ENCODE results near the gene RNPS1.
A peak's percentile ranks its signal among the peaks of the same experiment; 100 is the strongest.
"Not testable (repeated sequence)": the region's sequence is repeated elsewhere in the genome, so short reads cannot be mapped to it uniquely, and the experiment has no call there.

RNPS1 gene

GRCh38 chr16:2253293-2253692, 14.6 kb downstream of the RNPS1 start:
- no peak for DNase-seq

- DNase-seq: no peak
Measured at GRCh38 chr16:2252806-2253148, 15.1 kb downstream of the RNPS1 start.

- peak; percentile 96 for DNase-seq
Measured at GRCh38 chr16:2251296-2252111, 16.4 kb downstream of the RNPS1 start, which contains the start of gene ECI1. TSS of gene ECI1 (minus strand) at chr16:2251587. CDS start at chr16:2251566, 21 bp downstream.

- no peak for DNase-seq
Measured at GRCh38 chr16:2250652-2251295, 17.2 kb downstream of the RNPS1 start.

- DNase-seq: no peak
Measured at GRCh38 chr16:2246301-2246885, 21.5 kb downstream of the RNPS1 start.

DNA sequence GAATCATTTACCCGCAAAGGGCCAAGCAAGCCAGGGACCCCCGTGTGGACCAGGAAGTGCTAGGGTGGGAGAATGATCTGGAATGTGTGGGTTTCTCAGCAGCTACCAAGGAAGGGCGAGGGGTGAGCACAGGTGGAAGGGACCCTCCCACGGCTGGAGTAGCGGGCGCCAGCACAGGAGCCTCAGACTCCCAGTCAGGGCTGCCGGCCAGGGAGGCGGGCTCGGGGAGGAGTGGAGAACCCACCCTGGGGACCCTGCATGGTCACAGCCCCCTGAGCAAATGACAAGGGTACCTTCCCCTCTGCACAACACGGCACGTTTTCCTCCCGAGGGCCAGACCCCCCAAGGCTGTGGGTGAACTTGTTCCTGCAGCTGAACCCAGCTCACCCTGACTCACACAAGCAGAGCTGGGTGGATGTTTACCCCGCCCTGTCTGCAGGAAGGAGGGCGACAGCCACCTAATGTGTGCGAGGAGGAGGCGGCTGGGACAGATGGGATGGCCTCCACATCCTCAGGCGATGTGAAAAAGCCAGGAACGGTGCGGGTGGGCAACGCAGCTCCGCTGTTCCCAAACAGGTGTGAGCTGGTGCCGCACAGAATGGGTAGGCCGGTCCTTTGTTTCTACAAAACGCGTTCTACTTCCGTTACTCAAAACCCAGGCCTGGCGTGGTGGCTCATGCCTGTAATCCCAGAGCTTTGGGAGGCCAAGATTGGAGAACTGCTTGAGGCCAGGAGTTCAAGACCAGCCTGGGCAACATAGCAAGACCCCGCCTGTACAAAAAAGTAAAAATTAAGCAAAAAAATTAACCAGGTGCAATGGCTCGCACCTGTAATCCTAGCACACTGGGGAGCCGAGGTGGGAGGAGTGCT, 22.8 kb downstream of the RNPS1 start:
- no peak for DNase-seq

GRCh38 chr16:2244301-2244700, 23.6 kb downstream of the RNPS1 start:
- no peak for DNase-seq

DNA sequence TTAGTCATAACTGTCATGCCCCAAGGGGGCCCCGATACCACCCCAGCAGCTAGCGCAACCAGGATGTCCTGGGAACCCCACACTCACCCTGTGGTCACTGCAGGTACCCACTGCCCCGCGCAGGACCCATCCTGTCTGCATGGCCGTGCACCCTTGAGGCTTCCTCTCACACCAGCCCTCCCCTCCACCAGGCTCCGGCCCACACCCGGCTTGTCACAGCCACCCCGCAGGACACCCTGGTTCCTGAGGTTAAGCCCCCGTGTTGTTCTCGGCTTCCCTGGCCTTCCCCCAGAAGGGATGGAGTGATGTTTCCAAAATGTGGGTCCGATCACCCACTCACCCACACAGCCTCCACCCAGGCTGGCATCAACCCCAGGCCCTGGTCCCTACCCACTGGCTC, 24.1 kb downstream of the RNPS1 start:
- DNase-seq: no peak

- DNase-seq: no peak
Measured at GRCh38 chr16:2243031-2243528, 24.8 kb downstream of the RNPS1 start.

GRCh38 chr16:2242598-2242997, 25.3 kb downstream of the RNPS1 start:
- DNase-seq: no peak

- not testable (repeated sequence) for DNase-seq
Measured at GRCh38 chr16:2240331-2240730, 27.6 kb downstream of the RNPS1 start.

DNA sequence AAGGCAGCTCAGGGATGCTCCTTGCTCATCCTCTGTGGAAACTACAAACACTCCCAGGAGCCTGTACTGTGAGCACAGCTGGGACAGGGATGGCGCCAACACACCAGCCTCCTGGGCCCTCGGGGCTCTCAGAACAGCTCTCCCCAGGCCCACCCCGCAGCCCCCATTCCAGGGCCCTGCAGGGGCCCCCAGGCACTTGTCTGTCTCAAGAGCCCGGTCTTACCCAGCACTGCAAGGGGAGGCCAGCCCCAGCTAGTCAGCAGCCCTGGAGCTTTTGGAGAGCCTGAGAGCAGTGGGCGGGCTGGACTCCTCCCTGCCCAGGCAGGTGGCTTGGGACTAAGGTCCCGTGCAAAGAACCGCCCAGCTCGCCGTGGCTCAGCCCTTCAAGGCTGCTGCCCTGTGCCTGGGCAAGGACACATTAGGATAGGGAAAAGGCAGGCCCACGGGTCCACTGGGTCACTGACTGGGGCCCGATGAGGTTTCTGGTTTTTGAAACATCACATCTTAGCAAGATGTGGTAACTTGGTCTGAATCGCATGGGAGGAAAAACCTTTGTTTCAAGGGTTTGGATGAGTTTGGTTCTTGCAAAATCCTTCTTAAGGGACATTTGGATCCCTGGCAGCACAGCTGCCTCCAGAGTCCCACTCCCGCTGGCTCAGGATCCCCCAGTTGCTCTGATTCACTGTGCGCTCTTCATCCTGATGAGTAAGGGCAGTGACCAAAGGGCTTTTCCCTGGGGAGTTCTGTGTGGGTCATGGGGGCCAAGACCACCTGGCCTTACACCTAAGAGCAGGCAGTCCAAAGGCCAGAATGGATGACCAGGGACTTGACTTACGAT, 28.9 kb downstream of the RNPS1 start:
- no peak for DNase-seq

GRCh38 chr16:2238150-2238837, 29.6 kb downstream of the RNPS1 start:
- no peak for DNase-seq

DNA sequence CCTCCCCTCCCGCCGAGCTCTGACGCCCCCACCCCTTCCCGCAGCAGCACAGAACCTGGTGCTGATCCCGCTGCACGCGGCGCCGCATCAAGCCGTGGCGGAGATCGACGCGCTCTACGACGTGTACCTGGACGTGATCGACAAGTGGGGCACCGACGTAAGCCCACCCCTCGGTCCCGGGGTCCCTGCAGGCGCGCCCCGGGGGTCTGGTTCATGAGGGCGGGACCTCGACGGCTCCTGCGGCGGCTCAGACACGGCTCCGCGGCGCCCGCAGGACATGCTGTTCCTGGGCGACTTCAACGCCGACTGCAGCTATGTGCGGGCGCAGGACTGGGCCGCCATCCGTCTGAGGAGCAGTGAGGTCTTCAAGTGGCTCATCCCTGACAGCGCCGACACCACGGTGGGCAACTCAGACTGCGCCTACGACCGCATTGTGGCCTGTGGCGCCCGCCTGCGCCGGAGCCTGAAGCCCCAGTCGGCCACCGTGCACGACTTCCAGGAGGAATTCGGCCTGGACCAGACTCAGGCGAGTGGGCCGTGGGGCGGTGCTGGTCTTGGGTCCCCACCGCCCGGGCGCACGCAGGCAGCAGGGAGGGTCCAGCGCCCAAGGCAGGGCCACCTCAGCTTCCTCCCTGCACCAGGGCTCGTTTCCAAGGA, 30.3 kb downstream of the RNPS1 start:
- DNase-seq: no peak

DNA sequence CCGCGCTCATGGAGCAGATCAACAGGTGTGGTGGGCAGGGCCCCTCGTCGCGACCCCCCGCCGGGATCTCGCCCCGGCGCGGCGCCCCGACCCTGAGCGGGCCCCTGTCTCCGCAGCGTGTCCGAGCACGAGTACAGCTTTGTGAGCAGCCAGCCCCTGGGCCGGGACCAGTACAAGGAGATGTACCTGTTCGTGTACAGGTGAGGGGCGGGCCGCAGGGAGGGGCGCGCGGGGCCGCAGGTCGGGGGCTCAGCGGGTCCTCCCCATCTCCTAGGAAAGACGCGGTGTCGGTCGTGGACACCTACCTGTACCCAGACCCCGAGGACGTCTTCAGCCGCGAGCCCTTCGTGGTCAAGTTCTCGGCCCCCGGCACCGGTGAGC, 30.8 kb downstream of the RNPS1 start:
- DNase-seq: no peak

GRCh38 chr16:2236337-2237101, 31.4 kb downstream of the RNPS1 start, which contains the start of gene DNASE1L2:
TSS of gene DNASE1L2 (plus strand) at chr16:2236444. CDS start at chr16:2236817, 373 bp downstream.
- DNase-seq: no peak

DNA sequence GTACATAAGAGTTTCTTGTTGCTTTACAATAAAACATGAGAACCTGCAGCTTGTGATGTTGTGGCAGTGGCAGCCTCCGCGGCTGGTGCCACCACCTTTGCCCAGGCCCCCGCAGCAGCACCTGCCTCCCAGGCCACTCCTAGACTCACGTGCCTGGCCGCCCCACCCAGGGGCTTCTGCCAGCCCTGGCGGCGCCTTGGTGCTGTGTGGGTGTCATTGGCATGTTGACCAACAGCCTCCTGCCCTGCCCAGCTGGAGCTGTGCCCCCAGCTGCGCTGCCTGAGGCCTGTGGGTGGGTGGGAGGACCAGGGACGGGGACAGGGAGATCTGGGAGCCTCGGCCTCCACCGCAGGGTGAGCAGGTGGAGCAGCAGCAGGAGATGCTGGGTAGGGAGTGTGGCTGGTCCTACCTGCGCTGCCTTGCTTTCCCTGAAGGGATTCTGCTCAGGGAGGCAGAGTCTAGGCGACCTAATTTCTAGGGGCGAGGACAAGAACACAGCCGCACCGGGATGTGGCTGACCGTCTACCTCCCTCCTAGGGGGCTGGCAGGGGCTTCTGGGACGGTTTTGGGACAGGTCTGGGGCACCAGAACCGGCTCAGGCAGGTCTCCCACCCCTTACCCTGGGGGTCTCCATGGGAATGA, 32.1 kb downstream of the RNPS1 start:
- DNase-seq: no peak

GRCh38 chr16:2235234-2235651, 32.7 kb downstream of the RNPS1 start:
- no peak for DNase-seq

GRCh38 chr16:2234813-2235170, 33.1 kb downstream of the RNPS1 start:
- no peak for DNase-seq
